CD4-positive, alpha-beta T cell (primary cell): ENCODE data around the gene DTNBP1. TPM values are rescaled to one million over a fixed set of nuclear protein-coding genes. Genes with fewer than 3 reads are reported as not detected.

ENCODE experiments used
- ATAC-seq: fragments of 200-7000 bp; cut with Tn5 transposase; one replicate; pipeline ENCODE4 v1.10.0; 2022; ENCODE audit warnings: mild to moderate bottlenecking; ENCODE audit not compliant: poor library complexity
- CTCF ChIA-PET: fragments of 350-600 bp; sonication (Branson Sonifier 250); formaldehyde crosslinking; loops from one replicate; lab custom pipeline; 2021; ENCODE audit warnings: antibody characterized with exemption, inconsistent platforms; lab: Charles Lee
- POLR2A ChIA-PET: fragments of 350-600 bp; sonication (Branson Sonifier 250); formaldehyde crosslinking; loops from one replicate; lab custom pipeline; 2021; ENCODE audit warnings: antibody characterized with exemption, inconsistent platforms; lab: Charles Lee
- DNase-seq, 14 experiments: peaks; one replicate each; pipeline ENCODE4 v3.0.0-alpha.2; 2013 to 2020; ENCODE audit warnings: mixed read lengths in 2 of 14
- H3K27ac ChIP-seq, 2 donors: one replicate each; pipeline versions ENCODE4 v1.5.1 to v1.7.0; 2013; ENCODE audit warnings: low read length in 2 of 2, low read depth in 1 of 2, mild to moderate bottlenecking in 1 of 2
- H3K27me3 ChIP-seq, 2 experiments: 1 replicate in 1 of 2; 2 replicates in 1 of 2; pipeline versions ENCODE4 v1.6.1 to v1.7.0; 2013; ENCODE audit warnings: low read length in 2 of 2, control low read depth in 1 of 2, mild to moderate bottlenecking in 1 of 2, moderate library complexity in 1 of 2; ENCODE audit not compliant: insufficient read depth in 2 of 2, control insufficient read depth in 1 of 2
- H3K36me3 ChIP-seq: one replicate; pipeline ENCODE4 v1.6.1; 2013; ENCODE audit warnings: low read length, control low read depth; ENCODE audit not compliant: insufficient read depth
- H3K4me1 ChIP-seq: one replicate; pipeline ENCODE4 v1.6.1; 2013; ENCODE audit warnings: low read length, control low read depth; ENCODE audit not compliant: insufficient read depth
- H3K4me3 ChIP-seq: one replicate; pipeline ENCODE4 v1.5.1; 2013; ENCODE audit warnings: mild to moderate bottlenecking, low read length, moderate library complexity
- H3K9me3 ChIP-seq, 2 experiments: 1 replicate in 1 of 2; 2 replicates in 1 of 2; pipeline versions ENCODE4 v1.6.1 to v1.7.0; 2013; ENCODE audit warnings: low read length in 2 of 2, mild to moderate bottlenecking in 2 of 2, control low read depth in 1 of 2, moderate library complexity in 1 of 2; ENCODE audit not compliant: control insufficient read depth in 1 of 2, insufficient read depth in 1 of 2
- H3K27ac Mint-ChIP-seq: one replicate; pipeline ENCODE4 v1.8.0; 2020; ENCODE audit warnings: mixed read lengths
- H3K27me3 Mint-ChIP-seq: one replicate; pipeline ENCODE4 v1.8.0; 2021; ENCODE audit warnings: mixed read lengths
- H3K36me3 Mint-ChIP-seq: one replicate; pipeline ENCODE4 v1.8.0; 2021; ENCODE audit warnings: low read depth, mixed read lengths
- H3K4me1 Mint-ChIP-seq: one replicate; pipeline ENCODE4 v1.8.0; 2021; ENCODE audit warnings: low read depth, mixed read lengths
- H3K4me3 Mint-ChIP-seq: one replicate; pipeline ENCODE4 v1.8.0; 2020; ENCODE audit warnings: mild to moderate bottlenecking, mixed read lengths
- H3K9me3 Mint-ChIP-seq: one replicate; pipeline ENCODE4 v1.8.0; 2020; ENCODE audit warnings: mixed read lengths
- intact Hi-C, 2 experiments: fragments of 100-400 bp; cut with DNase I in 1 of 2; cut with micrococcal nuclease in 1 of 2; formaldehyde crosslinking; loops; one replicate each; pipeline versions ENCODE4 v1.15.1 to v1.9.0; 2023 to 2025; cut with DNase I, micrococcal nuclease
- total RNA-seq, 174 experiments: library from RNA in 2 of 174; stranded (reverse) in 2 of 174; gene quantifications; one replicate each; pipeline ENCODE4 v1.2.3 and lab custom pipeline; 2021 to 2026
- TF ChIP-seq, protein P1 (sequence below): fragments of 200-600 bp; IDR thresholded peaks from one replicate; pipeline ENCODE4 v1.8.0; 2022; ENCODE audit warnings: antibody characterized with exemption, mild to moderate bottlenecking

DTNBP1 gene
- total RNA-seq, 2 experiments from 2014 or later, result 14.5 to 14.7 TPM

DNA sequence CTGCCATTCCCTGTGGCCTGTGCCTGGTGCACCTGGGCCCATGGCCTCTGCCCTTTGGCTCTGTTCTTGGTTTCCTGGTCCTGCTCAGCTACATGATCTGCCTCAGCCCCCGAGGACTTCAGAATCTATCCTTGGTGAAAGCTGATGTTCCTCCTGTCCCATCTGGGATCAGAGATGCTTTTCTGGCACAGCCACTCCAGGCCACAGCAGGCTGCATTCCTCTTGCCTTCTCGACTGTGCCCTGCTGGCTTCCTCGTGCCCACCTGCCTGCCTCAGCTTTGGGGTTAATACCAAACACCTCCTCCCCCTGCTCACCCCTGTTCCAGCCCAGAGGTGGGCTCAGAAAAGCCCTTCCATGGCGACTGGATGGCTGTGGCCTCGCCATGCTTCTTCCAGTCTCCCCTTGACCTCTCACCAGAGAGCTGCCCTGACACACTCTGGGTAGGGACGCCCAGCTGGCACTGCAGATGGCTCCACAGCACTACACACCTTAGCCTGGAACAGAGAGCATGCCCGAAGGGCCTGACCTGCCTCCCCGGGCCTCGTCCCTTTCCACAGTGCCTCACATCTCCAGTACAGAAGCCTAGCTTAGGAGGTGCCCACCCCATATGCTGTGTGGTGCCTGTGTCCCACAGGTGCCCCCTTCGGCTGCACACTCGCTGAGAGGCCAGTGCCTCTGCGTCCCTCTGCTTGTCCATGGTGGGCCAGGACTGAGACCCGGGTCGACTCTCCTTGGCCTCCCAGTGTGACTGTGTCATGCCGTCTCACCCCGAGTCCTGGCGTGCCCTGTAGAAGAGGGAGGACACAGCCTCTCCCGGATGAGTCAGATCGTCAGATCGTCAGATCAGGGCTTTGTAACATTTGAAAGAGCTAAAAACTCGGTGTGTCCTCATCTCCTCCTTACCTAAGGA, 148.8 kb downstream of the DTNBP1 start:
- Mint-ChIP-seq H3K27me3 (no peaks in the 10 kb centered on the region), H3K4me3 (no peak overlapping the region), H3K27ac (peak overlapping the region; percentile 59), H3K4me1 (no peaks in the 10 kb centered on the region), H3K9me3 (no peaks in the 10 kb centered on the region), H3K36me3 (peaks cover 92% of the 10 kb centered on the region)
- Histone ChIP-seq H3K9me3 (no peaks in the 10 kb centered on the region), H3K27ac (no peak overlapping the region), H3K4me3 (no peak overlapping the region), H3K27me3 (no peaks in the 10 kb centered on the region), H3K36me3 (peaks cover 89% of the 10 kb centered on the region), H3K4me1 (no peaks in the 10 kb centered on the region)
- CTCF ChIA-PET, result no interaction called here
- intact Hi-C loops, result loop anchor here in 1 of 2 experiments (5.0 kb wide), 1 partner anchor 108 kb away; no protein-coding TSS in a partner anchor
- POLR2A ChIA-PET, result interaction anchor here (0.6 kb wide), 1 partner anchor 1377 kb away, joined by 3 read pairs; no protein-coding TSS in a partner anchor
- TF ChIP-seq, protein P1, sequence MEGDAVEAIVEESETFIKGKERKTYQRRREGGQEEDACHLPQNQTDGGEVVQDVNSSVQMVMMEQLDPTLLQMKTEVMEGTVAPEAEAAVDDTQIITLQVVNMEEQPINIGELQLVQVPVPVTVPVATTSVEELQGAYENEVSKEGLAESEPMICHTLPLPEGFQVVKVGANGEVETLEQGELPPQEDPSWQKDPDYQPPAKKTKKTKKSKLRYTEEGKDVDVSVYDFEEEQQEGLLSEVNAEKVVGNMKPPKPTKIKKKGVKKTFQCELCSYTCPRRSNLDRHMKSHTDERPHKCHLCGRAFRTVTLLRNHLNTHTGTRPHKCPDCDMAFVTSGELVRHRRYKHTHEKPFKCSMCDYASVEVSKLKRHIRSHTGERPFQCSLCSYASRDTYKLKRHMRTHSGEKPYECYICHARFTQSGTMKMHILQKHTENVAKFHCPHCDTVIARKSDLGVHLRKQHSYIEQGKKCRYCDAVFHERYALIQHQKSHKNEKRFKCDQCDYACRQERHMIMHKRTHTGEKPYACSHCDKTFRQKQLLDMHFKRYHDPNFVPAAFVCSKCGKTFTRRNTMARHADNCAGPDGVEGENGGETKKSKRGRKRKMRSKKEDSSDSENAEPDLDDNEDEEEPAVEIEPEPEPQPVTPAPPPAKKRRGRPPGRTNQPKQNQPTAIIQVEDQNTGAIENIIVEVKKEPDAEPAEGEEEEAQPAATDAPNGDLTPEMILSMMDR, result no peak
- DNase-seq (no peak), ATAC-seq (no peak)

DNA sequence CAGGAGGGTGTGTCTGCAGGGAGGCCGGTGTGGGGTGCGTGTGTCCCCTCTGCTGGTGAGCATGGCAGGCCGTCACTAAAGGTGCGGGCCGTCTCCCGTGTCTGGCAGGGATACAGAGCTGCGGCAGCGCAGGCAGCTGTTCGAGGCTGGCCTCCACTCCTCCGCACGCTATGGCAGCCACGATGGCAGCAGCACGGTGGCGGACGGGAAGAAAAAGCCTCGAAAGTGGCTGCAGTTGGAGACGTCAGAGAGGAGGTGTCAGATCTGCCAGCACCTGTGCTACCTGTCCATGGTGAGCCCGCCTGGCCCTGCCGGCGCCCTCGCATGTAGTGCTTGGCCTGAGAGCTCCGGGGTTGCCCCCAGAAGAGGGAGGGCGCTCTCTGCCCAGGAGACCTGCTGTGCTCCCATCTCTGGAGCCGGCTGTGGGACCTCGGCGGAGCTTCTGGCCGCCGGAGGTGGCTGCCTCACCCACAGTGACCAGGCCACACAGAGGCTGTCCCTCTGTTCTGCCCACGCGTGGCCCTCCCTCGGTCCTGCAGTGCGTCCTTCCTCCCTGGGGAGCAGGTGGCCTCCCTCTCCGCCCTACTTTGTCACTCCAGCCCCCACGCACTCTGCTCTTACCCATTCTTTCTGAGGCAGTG, 149.6 kb downstream of the DTNBP1 start:
- intact Hi-C loops, result loop anchor here in 1 of 2 experiments (5.0 kb wide), 1 partner anchor 109 kb away; no protein-coding TSS in a partner anchor
- Mint-ChIP-seq H3K27me3 (no peaks in the 10 kb centered on the region), H3K4me3 (no peak overlapping the region), H3K27ac (no peak overlapping the region), H3K9me3 (no peaks in the 10 kb centered on the region), H3K4me1 (no peaks in the 10 kb centered on the region), H3K36me3 (peaks cover 92% of the 10 kb centered on the region)
- Histone ChIP-seq H3K4me3 (no peak overlapping the region), H3K27ac (no peak overlapping the region), H3K4me1 (no peaks in the 10 kb centered on the region), H3K36me3 (peaks cover 91% of the 10 kb centered on the region), H3K27me3 (no peaks in the 10 kb centered on the region), H3K9me3 (no peaks in the 10 kb centered on the region)
- ChIA-PET CTCF (no interaction called here), POLR2A (no interaction called here)
- DNase-seq (no peak), ATAC-seq (no peak)
- TF ChIP-seq, protein P1, result no peak

DNA sequence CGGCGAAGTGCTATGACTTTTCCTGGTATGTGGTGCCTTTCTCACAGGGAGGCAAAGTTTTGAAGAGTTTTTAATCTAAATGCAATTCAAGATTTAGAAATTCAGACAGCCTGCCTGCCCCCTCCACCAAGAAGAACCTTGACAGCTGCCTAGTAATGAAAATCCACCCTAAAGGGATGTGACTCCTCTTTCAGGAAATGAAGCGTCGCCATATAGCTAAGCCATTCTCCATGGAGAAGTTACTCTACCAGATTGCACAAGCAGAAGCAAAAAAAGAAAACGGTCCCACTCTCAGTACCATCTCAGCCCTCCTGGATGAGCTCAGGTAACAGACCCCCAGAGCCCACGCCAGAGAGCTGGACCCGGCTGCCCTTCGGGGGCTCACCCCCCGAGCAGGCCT, 150.1 kb downstream of the DTNBP1 start:
- no peaks in the 10 kb centered on the region for H3K4me1 Mint-ChIP-seq
- ChIA-PET CTCF (no interaction called here), POLR2A (no interaction called here)
- TF ChIP-seq, protein P1, result no peak
- H3K36me3 ChIP-seq, result peaks cover 91% of the 10 kb centered on the region
- no peaks in the 10 kb centered on the region for H3K9me3 Mint-ChIP-seq
- H3K27ac ChIP-seq, result peak overlapping the region in 1 of 2 donors; percentile 4
- H3K9me3 ChIP-seq, result no peaks in the 10 kb centered on the region
- no peak overlapping the region for H3K4me3 Mint-ChIP-seq
- no peak for ATAC-seq
- peak overlapping the region; percentile 30 for H3K27ac Mint-ChIP-seq
- H3K4me1 ChIP-seq, result no peaks in the 10 kb centered on the region
- intact Hi-C loops, result loop anchor here in 1 of 2 experiments (5.0 kb wide), 1 partner anchor 110 kb away; no protein-coding TSS in a partner anchor
- DNase-seq, result no peak
- H3K27me3 ChIP-seq, result no peaks in the 10 kb centered on the region
- H3K4me3 ChIP-seq, result no peak overlapping the region
- H3K36me3 Mint-ChIP-seq, result peaks cover 91% of the 10 kb centered on the region
- H3K27me3 Mint-ChIP-seq, result no peaks in the 10 kb centered on the region
